Small intestine (tissue), 7 donors: ENCODE measurements around the gene CEL. TPM values are rescaled to one million over a fixed set of nuclear protein-coding genes. Genes with fewer than 3 reads are reported as not detected.
"Not testable (repeated sequence)": the region's sequence is repeated elsewhere in the genome, so short reads cannot be mapped to it uniquely, and the experiment has no call there.

Source experiments
- DNase-seq, 2 donors: peaks; one replicate each; pipeline versions ENCODE4 v3.0.0 to v3.0.0-alpha.2; 2013
- FAIRE-seq: peaks from 2 replicates; lab custom pipeline; 2012; peaks lifted over from hg19 to GRCh38; lab: Jason Lieb, UNC
- H3K27ac ChIP-seq, 3 donors: one replicate each; pipeline ENCODE4 v1.5.1; 2013; ENCODE audit warnings: low read length in 2 of 3, mild to moderate bottlenecking in 2 of 3, control low read depth in 1 of 3, inconsistent platforms in 1 of 3, low read depth in 1 of 3, moderate library complexity in 1 of 3
- H3K27me3 ChIP-seq, 3 donors: one replicate each; pipeline ENCODE4 v1.6.1; 2013; ENCODE audit warnings: low read length in 3 of 3, inconsistent platforms in 1 of 3; ENCODE audit not compliant: control insufficient read depth in 3 of 3, insufficient read depth in 3 of 3
- H3K36me3 ChIP-seq, 3 donors: one replicate each; pipeline ENCODE4 v1.6.1; 2013; ENCODE audit warnings: low read length in 3 of 3, inconsistent platforms in 1 of 3, low read depth in 1 of 3, mild to moderate bottlenecking in 1 of 3, moderate library complexity in 1 of 3; ENCODE audit not compliant: control insufficient read depth in 3 of 3, insufficient read depth in 2 of 3
- H3K4me1 ChIP-seq, 3 donors: one replicate each; pipeline ENCODE4 v1.6.1; 2013; ENCODE audit warnings: low read length in 2 of 3, inconsistent platforms in 1 of 3, low read depth in 1 of 3, mild to moderate bottlenecking in 1 of 3, moderate library complexity in 1 of 3; ENCODE audit not compliant: control insufficient read depth in 3 of 3, insufficient read depth in 2 of 3
- H3K4me3 ChIP-seq, 3 donors: one replicate each; pipeline ENCODE4 v1.5.1; 2013; ENCODE audit warnings: low read length in 3 of 3, control low read depth in 1 of 3, inconsistent platforms in 1 of 3, low read depth in 1 of 3, mild to moderate bottlenecking in 1 of 3, moderate library complexity in 1 of 3
- H3K9me3 ChIP-seq, 2 donors: one replicate each; pipeline ENCODE4 v1.6.1; 2013; ENCODE audit warnings: low read depth in 1 of 2, low read length in 1 of 2; ENCODE audit not compliant: control insufficient read depth in 2 of 2, insufficient read depth in 1 of 2
- WGBS, 3 donors: extraction: QIAGEN DNeasy Blood & Tissue Kit; methylation state at CpG; one replicate each; pipeline ENCODE4 v1.1.7; 2013; 5-methylcytosine and 5-hydroxymethylcytosine counted together
- polyA plus RNA-seq, 4 donors: library from polyadenylated mRNA; stranded (reverse) in 3 of 4; unstranded in 1 of 4; fragments of 200-250 nt in 3 of 4; fragments of 120-200 nt in 1 of 4; gene quantifications; one replicate each; pipeline versions ENCODE4 v1.2.1 to v1.2.3, GENCODE V29; 2013
- donor health status: healthy with polysubstance abuse.
- donor health status: control.
- donor health status: control.
- donor health status: Bipolar disorder and iron deficiency.
- donor health status: healthy.

Gene CEL
- polyA plus RNA-seq, 4 donors, result 2.8 to 463 (median 5.3) TPM

DNA sequence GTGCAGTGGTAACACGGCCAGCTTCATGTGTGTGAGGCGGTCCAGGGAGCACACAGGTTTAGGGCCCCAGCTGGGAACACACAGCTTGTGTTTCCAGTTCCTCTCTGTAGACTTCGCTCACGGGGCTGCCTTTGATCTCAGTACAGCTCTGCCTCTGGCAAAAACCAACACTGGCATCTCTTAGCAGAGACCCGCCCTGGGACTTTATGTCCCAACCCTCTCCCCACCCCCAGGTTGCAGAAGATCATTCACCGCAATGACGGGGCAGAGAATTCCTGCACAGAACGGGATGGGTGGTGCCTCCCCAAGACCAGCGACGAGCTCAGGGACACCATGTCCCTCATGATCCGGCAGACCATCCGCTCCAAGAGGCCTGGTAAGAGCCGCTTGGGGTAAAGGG, 5.2 kb upstream of the CEL start:
- DNase-seq (peak in 1 of 2 donors; percentile 86), FAIRE-seq (no peak)
- Histone ChIP-seq H3K27ac (peak overlapping the region in 1 of 3 donors; percentile 76), H3K4me1 (peaks cover 2 to 28% (median 2%) of the 10 kb centered on the region in 3 donors), H3K36me3 (peaks cover 5 to 81% (median 11%) of the 10 kb centered on the region in 3 donors), H3K27me3 (no peaks in the 10 kb centered on the region), H3K9me3 (no peaks in the 10 kb centered on the region), H3K4me3 (no peak overlapping the region)
- WGBS, 3 donors, result 27 to 64% (median 40%) methylated on average over 13 of the region's 13 CpGs

DNA sequence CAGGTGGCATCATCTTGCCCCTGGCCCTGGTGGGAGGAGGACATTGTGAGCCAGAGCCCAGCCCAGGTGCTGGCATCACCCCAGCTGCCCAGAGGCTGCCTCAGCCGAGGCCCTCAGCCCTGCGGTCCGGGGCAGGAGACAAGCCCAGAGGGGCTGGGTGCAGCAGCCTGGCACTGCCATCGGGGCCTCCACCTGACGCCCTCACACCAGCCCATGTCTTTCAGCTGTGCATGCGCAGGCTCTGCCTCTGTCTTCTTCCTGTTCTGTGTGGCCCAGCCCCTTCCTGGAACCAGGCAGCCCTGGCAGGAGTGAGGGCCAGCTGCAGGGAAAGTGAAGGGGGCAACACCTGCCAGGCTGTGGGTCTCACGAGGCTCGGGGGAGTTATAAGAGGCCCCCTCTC, 4.8 kb upstream of the CEL start:
- peak overlapping the region in 1 of 3 donors; percentile 76 for H3K27ac ChIP-seq
- DNase-seq (peak in 1 of 2 donors; percentile 22), FAIRE-seq (no peak)
- H3K9me3 ChIP-seq, result no peaks in the 10 kb centered on the region
- H3K4me1 ChIP-seq, result peaks cover 2 to 26% (median 2%) of the 10 kb centered on the region in 3 donors
- H3K27me3 ChIP-seq, result no peaks in the 10 kb centered on the region
- WGBS, 3 donors, result 26 to 56% (median 26%) methylated on average over 8 of the region's 8 CpGs
- peaks cover 5 to 77% (median 11%) of the 10 kb centered on the region in 3 donors for H3K36me3 ChIP-seq
- H3K4me3 ChIP-seq, result no peak overlapping the region

DNA sequence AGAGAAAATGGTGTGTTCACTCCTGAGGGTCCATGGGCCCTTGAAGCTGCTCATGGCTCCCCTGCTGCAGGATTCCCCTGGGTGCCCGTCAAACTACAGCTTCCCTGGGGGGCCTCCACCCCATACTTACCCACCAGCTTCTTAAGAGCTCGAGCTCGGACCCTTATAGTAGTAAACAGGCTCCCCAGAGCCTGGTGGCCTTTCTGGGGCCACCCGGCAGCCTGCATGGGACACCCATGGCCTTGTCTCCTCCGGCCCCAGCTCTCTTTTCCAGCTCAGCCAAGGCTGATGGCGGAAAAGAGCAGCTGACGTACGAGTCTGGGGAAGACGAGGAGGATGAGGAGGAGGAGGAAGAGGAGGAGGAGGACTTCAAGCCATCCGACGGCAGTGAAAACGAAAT, 4.2 kb upstream of the CEL start:
- FAIRE-seq (no peak), DNase-seq (no peak)
- Histone ChIP-seq H3K27me3 (no peaks in the 10 kb centered on the region), H3K4me1 (peaks cover 2 to 26% (median 2%) of the 10 kb centered on the region in 3 donors), H3K27ac (no peak overlapping the region), H3K36me3 (peaks cover 5 to 71% (median 11%) of the 10 kb centered on the region in 3 donors), H3K4me3 (no peak overlapping the region), H3K9me3 (no peaks in the 10 kb centered on the region)
- 90 to 93% (median 93%) methylated on average over 12 of the region's 12 CpGs for WGBS, 3 donors

- H3K4me1 ChIP-seq, result peaks cover 2 to 26% (median 2%) of the 10 kb centered on the region in 3 donors
- FAIRE-seq (no peak), DNase-seq (no peak)
- no peak overlapping the region for H3K27ac ChIP-seq
- H3K9me3 ChIP-seq, result no peaks in the 10 kb centered on the region
- peaks cover 5 to 67% (median 9%) of the 10 kb centered on the region in 3 donors for H3K36me3 ChIP-seq
- no peaks in the 10 kb centered on the region for H3K27me3 ChIP-seq
- WGBS, 3 donors, result 63 to 80% (median 69%) methylated on average over 7 of the region's 7 CpGs
- no peak overlapping the region for H3K4me3 ChIP-seq
These were observed 3.7 kb upstream of the CEL start for GRCh38 chr9:133058071-133058470.

DNA sequence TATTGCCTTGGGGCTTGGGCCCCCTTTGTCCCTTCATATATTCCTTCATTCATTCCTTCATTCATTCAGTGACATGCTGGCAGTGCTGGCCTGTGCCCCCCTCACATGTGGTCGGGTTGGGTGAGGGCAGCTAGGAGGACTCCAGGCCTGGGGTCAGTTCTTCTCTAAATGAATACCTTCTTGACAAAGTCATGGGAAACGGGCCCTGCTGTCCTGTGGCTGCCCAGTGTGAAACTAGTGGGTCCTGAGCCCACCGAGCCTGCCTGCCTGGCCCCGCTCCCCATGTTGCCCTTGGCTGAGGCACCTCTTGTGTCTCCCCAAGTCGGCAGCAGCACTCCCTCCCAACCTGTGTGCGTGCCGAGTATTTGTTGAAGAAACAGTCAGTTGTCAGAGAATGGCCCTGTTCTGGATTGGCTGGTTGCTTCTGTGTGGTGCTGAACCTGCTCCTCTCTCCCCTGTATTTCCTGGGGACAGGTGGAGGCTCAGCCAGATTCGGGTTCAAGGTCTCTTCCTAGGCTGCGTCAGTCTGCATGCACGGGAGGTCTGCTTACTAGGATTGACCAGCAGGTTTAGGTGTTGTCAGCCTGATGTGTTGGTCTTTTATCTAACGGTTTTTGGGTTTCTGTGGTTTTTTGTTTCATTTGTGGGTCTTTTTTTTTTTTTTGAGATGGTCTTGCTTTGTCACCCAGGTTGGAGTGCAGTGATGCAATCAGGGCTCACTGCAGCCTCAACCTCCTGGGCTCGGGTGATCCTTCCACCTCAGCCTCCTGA, 3.0 kb upstream of the CEL start:
- 41 to 59% (median 46%) methylated on average over 12 of the region's 12 CpGs for WGBS, 3 donors
- FAIRE-seq (no peak), DNase-seq (peak in 1 of 2 donors; percentile 34)
- Histone ChIP-seq H3K27ac (no peak overlapping the region), H3K9me3 (no peaks in the 10 kb centered on the region), H3K36me3 (peaks cover 5 to 67% (median 5%) of the 10 kb centered on the region in 3 donors), H3K4me3 (no peak overlapping the region), H3K4me1 (peaks cover 2 to 26% (median 2%) of the 10 kb centered on the region in 3 donors), H3K27me3 (no peaks in the 10 kb centered on the region)

DNA sequence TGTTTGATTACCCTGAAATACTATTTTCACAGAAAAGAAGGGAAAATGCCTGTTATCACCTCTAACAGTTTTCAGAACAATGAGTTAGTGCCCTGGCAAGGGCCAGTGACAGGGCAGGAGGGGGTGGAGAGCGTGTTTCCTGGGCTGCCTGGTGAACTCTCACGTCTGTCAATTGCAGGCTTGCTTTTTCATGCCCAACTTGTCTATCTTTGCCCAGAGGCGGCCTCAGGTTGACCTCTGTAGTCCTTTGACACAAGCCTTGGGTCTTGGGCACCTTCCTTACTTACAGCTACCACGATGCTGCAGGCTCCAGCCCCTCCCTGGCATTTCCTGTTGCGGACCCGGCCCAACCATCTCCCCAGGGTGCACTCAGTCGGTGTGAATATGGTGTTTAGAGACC, 2.2 kb upstream of the CEL start:
- WGBS, 3 donors, result 41 to 56% (median 47%) methylated on average over 7 of the region's 7 CpGs
- H3K9me3 ChIP-seq, result no peaks in the 10 kb centered on the region
- no peak for FAIRE-seq
- H3K27me3 ChIP-seq, result no peaks in the 10 kb centered on the region
- H3K4me3 ChIP-seq, result no peak overlapping the region
- peaks cover under 1 to 67% (median 3%) of the 10 kb centered on the region in 3 donors for H3K36me3 ChIP-seq
- no peak for DNase-seq
- H3K27ac ChIP-seq, result peak overlapping the region in 1 of 3 donors; percentile 91
- H3K4me1 ChIP-seq, result peaks cover 2 to 26% (median 2%) of the 10 kb centered on the region in 3 donors

GRCh38 chr9:133060417-133060841, 1.4 kb upstream of the CEL start:
- no peak for FAIRE-seq
- peaks cover 2 to 26% (median 2%) of the 10 kb centered on the region in 3 donors for H3K4me1 ChIP-seq
- DNase-seq, result peak; percentile 17 to 68

GRCh38 chr9:133061019-133061763, 590 bp upstream of the CEL start:
- not testable (repeated sequence) for FAIRE-seq, H3K4me3 ChIP-seq, H3K27me3 ChIP-seq, H3K9me3 ChIP-seq
- Histone ChIP-seq H3K4me1 (peaks cover 2 to 26% (median 2%) of the 10 kb centered on the region in 3 donors), H3K27ac (peak overlapping the region in 2 of 3 donors; percentile 66 to 89), H3K36me3 (peaks cover 0 to 65% (median 2%) of the 10 kb centered on the region in 3 donors)
- 23 to 52% (median 34%) methylated on average over 14 of the region's 14 CpGs for WGBS, 3 donors
- DNase-seq, result peak; percentile 24 to 71

More at GRCh38 chr9:133060417-133060841, 1.4 kb upstream of the CEL start:
- Histone ChIP-seq H3K27ac (peak overlapping the region in 1 of 3 donors; percentile 91), H3K36me3 (peaks cover 0 to 67% (median 2%) of the 10 kb centered on the region in 3 donors), H3K4me3 (no peak overlapping the region), H3K27me3 (no peaks in the 10 kb centered on the region), H3K9me3 (no peaks in the 10 kb centered on the region)
- 17 to 37% (median 33%) methylated on average over 5 to 6 of the region's 6 CpGs for WGBS, 3 donors
